Heart left ventricle (tissue), 13 donors: ENCODE measurements around the gene CASD1.

Experiments
- POLR2A ChIP-seq, 2 donors: fragments of 450-650 bp; IDR thresholded peaks; one replicate each; pipeline ENCODE4 v1.6.1; 2017; ENCODE audit warnings: antibody characterized with exemption in 2 of 2, mild to moderate bottlenecking in 2 of 2, moderate library complexity in 2 of 2
- TF ChIP-seq, protein P1 (sequence below), 12 donors: fragments of 200-600 bp; sonication (generic) in 4 of 12; IDR thresholded peaks; one replicate each; pipeline versions ENCODE4 v1.5.0 to v1.8.0; 2018 to 2022; ENCODE audit warnings: antibody characterized with exemption in 12 of 12, mild to moderate bottlenecking in 5 of 12
- donor health status: ischemic (EF 13 %, LVEDD 7.1; RV severe dilation, severe dysfunction).
- donor health status: DM: no; HTN: yes; CAD: no.
- donor health status: DM: no; HTN: no; CAD: no.
- donor health status: ischemic (EF 25% LVEDD 6.9; RV normal size, moderate dysfunction).
- donor health status: ischemic (EF 25% LVEDD 5.7; RV mildly dilated, moderate dysfunction).
- donor health status: ischemic (EF 35%, LVEDD 5.7; RV mildly dilated, moderate dysfunction).
- donor health status: nonischemic (EF 11% LVEDD 7.7; RV severe dilation, severe dysfunction).
- donor health status: DM: yes; HTN: yes; CAD: no.
- donor health status: PGD.
- donor health status: ischemic (EF 29% LVEDD 5.4; RV normal size, mild dysfunction).
- donor health status: nonischemic (EF 23%, LVEDD 6.1; RV moderate dilation, normal function).

- TF ChIP-seq, protein P1, sequence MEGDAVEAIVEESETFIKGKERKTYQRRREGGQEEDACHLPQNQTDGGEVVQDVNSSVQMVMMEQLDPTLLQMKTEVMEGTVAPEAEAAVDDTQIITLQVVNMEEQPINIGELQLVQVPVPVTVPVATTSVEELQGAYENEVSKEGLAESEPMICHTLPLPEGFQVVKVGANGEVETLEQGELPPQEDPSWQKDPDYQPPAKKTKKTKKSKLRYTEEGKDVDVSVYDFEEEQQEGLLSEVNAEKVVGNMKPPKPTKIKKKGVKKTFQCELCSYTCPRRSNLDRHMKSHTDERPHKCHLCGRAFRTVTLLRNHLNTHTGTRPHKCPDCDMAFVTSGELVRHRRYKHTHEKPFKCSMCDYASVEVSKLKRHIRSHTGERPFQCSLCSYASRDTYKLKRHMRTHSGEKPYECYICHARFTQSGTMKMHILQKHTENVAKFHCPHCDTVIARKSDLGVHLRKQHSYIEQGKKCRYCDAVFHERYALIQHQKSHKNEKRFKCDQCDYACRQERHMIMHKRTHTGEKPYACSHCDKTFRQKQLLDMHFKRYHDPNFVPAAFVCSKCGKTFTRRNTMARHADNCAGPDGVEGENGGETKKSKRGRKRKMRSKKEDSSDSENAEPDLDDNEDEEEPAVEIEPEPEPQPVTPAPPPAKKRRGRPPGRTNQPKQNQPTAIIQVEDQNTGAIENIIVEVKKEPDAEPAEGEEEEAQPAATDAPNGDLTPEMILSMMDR (IDR thresholded peaks at IDR 0.05), result no peak
- TF ChIP-seq POLR2A (IDR thresholded peaks at IDR 0.05), result no peak
These were observed 90.7 kb downstream of the CASD1 start for GRCh38 chr7:94600267-94600666.
